Measurements from ENCODE around the gene SETD2. TPM values are rescaled to one million over a fixed set of nuclear protein-coding genes. Genes with fewer than 3 reads are reported as not detected.

Gene SETD2
- total and polyA plus RNA-seq, 7 donors: 12.0 to 72.6 (median 52.3) TPM

- no peak overlapping the region for H3K4me3 ChIP-seq
- TF ChIP-seq CTCF (IDR thresholded peaks at IDR 0.05): no peak
- TF ChIP-seq POLR2AphosphoS5 (IDR thresholded peaks at IDR 0.05): no peak
- TF ChIP-seq POLR2A (IDR thresholded peaks at IDR 0.05): no peak
- TF ChIP-seq EP300 (IDR thresholded peaks at IDR 0.05): no peak
- H3K27me3 ChIP-seq: no peaks in the 10 kb centered on the region
- intact Hi-C loops (cut with DNase I): no loop called here
- peaks cover 0 to 19% (median 15%) of the 10 kb centered on the region in 4 donors for H3K4me1 ChIP-seq
- no peak overlapping the region for H3K27ac ChIP-seq
- H3K9me3 ChIP-seq: no peaks in the 10 kb centered on the region
- peaks cover 13 to 67% (median 30%) of the 10 kb centered on the region in 4 donors for H3K36me3 ChIP-seq
- WGBS, 2 donors: 47 to 76% methylated on average over 1 of the region's 1 CpG
- no peak for DNase-seq
These were observed 146.9 kb downstream of the SETD2 start for GRCh38 chr3:47016934-47017435.

GRCh38 chr3:47016086-47016933 is 147.6 kb downstream of the SETD2 start:
- peaks cover 13 to 67% (median 30%) of the 10 kb centered on the region in 4 donors for H3K36me3 ChIP-seq
- H3K27ac ChIP-seq: no peak overlapping the region
- intact Hi-C loops (cut with DNase I): no loop called here
- no peaks in the 10 kb centered on the region for H3K27me3 ChIP-seq
- no peak overlapping the region for H3K4me3 ChIP-seq
- no peaks in the 10 kb centered on the region for H3K9me3 ChIP-seq
- H3K4me1 ChIP-seq: peaks cover 0 to 14% (median 10%) of the 10 kb centered on the region in 4 donors
- 81 to 87% methylated on average over 4 of the region's 4 CpGs for WGBS, 2 donors
- no peak for DNase-seq
- TF ChIP-seq POLR2A (IDR thresholded peaks at IDR 0.05): no peak
- TF ChIP-seq POLR2AphosphoS5 (IDR thresholded peaks at IDR 0.05): no peak
- no peak for TF ChIP-seq EP300 (IDR thresholded peaks at IDR 0.05)
- TF ChIP-seq CTCF (IDR thresholded peaks at IDR 0.05): no peak

GRCh38 chr3:47015151-47015550 is 148.8 kb downstream of the SETD2 start:
- no peak overlapping the region for H3K4me3 ChIP-seq
- no peak for DNase-seq
- intact Hi-C loops (cut with DNase I): no loop called here
- H3K36me3 ChIP-seq: peaks cover 13 to 67% (median 30%) of the 10 kb centered on the region in 4 donors
- no peaks in the 10 kb centered on the region for H3K9me3 ChIP-seq
- H3K27ac ChIP-seq: no peak overlapping the region
- no peaks in the 10 kb centered on the region for H3K27me3 ChIP-seq
- peaks cover 0 to 6% (median 3%) of the 10 kb centered on the region in 4 donors for H3K4me1 ChIP-seq
- no peak for TF ChIP-seq POLR2AphosphoS5 (IDR thresholded peaks at IDR 0.05)
- TF ChIP-seq EP300 (IDR thresholded peaks at IDR 0.05): no peak
- TF ChIP-seq POLR2A (IDR thresholded peaks at IDR 0.05): no peak
- TF ChIP-seq CTCF (IDR thresholded peaks at IDR 0.05): no peak

- peaks cover 13 to 56% (median 24%) of the 10 kb centered on the region in 4 donors for H3K36me3 ChIP-seq
- intact Hi-C loops (cut with DNase I): no loop called here
These were observed 149.9 kb downstream of the SETD2 start for GRCh38 chr3:47014036-47014435.

More at GRCh38 chr3:47014036-47014435, 149.9 kb downstream of the SETD2 start:
- TF ChIP-seq POLR2A (IDR thresholded peaks at IDR 0.05): no peak
- no peak for TF ChIP-seq EP300 (IDR thresholded peaks at IDR 0.05)
- no peak for TF ChIP-seq POLR2AphosphoS5 (IDR thresholded peaks at IDR 0.05)
- TF ChIP-seq CTCF (IDR thresholded peaks at IDR 0.05): no peak
- no peak for DNase-seq
- Histone ChIP-seq H3K4me1 (peaks cover 0 to 10% (median 5%) of the 10 kb centered on the region in 4 donors), H3K27ac (no peak overlapping the region), H3K27me3 (no peaks in the 10 kb centered on the region), H3K4me3 (no peak overlapping the region), H3K9me3 (no peaks in the 10 kb centered on the region)

All from sigmoid colon (tissue), 7 donors.